Esophagus squamous epithelium (tissue), 4 donors: Measurements from ENCODE around the gene VWA1.

Source experiments
- POLR2A ChIP-seq, 4 donors: fragments of 450-650 bp; IDR thresholded peaks; one replicate each; pipeline ENCODE4 v1.6.1; 2017; ENCODE audit warnings: antibody characterized with exemption in 4 of 4, mild to moderate bottlenecking in 4 of 4, moderate library complexity in 3 of 4
- TF ChIP-seq, protein P1 (sequence below), 6 experiments: fragments of 450-650 bp in 4 of 6; fragments of 200-600 bp in 2 of 6; sonication (generic) in 2 of 6; IDR thresholded peaks; one replicate each; pipeline ENCODE4 v1.5.1; 2016 to 2019; ENCODE audit warnings: antibody characterized with exemption in 6 of 6, mild to moderate bottlenecking in 4 of 6, moderate library complexity in 4 of 6

DNA sequence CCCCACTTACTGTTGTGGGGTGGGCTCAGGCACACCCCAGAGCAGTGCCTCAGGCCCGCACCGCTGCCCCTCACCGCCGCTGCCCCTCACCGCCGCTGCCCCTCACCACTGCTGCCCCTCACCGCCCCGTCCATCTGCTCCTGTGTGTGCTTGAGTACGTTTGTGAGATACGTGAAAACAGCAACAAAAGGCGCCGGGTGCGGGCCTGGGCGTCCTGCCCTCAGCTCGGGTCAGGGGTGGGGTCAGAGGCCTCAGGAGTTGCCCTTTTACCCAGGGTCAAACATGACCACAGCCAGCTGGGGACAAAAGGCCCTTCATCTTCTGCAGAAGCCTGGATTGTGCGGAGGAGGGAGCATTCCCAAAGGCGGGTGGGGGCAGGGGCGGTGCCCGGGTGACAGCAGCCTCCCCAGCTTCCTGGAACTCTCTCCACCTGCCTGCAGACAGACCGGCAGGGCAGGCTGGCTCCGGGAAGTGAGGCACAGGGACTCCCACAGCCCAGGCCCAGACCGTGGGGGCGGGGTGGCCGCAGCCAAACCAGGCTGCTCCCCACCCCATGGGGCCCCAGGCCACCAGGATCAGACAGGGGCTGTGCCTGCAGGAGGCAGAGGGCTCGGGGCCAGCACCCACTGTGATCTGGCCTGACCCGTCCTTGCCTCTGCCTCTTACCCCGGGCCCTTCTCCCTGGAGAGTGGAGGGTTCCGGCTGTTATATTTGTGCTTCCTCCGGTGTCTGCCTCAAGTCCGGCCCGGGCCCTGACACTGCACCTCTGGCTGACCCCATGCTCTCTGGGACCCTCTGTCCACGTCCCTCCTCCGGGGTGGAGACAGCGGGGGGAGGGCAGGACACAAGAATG lies 2.3 kb upstream of the VWA1 start:
- TF ChIP-seq, protein P1, sequence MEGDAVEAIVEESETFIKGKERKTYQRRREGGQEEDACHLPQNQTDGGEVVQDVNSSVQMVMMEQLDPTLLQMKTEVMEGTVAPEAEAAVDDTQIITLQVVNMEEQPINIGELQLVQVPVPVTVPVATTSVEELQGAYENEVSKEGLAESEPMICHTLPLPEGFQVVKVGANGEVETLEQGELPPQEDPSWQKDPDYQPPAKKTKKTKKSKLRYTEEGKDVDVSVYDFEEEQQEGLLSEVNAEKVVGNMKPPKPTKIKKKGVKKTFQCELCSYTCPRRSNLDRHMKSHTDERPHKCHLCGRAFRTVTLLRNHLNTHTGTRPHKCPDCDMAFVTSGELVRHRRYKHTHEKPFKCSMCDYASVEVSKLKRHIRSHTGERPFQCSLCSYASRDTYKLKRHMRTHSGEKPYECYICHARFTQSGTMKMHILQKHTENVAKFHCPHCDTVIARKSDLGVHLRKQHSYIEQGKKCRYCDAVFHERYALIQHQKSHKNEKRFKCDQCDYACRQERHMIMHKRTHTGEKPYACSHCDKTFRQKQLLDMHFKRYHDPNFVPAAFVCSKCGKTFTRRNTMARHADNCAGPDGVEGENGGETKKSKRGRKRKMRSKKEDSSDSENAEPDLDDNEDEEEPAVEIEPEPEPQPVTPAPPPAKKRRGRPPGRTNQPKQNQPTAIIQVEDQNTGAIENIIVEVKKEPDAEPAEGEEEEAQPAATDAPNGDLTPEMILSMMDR (IDR thresholded peaks at IDR 0.05): no peak
- TF ChIP-seq POLR2A (IDR thresholded peaks at IDR 0.05): peak in 2 of 4 donors; percentile 26 to 64
